Upper lobe of left lung (tissue), 6 donors: ENCODE results near the gene SORCS1. TPM values are rescaled to one million over a fixed set of nuclear protein-coding genes. Genes with fewer than 3 reads are reported as not detected.

ENCODE experiments used
- ATAC-seq, 2 donors: fragments of 200-7000 bp; cut with Tn5 transposase; one replicate each; pipeline ENCODE4 v1.9.1; 2022; ENCODE audit warnings: mild to moderate bottlenecking in 2 of 2, moderate library complexity in 2 of 2; ENCODE audit not compliant: low FRiP score in 2 of 2
- DNase-seq, 2 donors: peaks; one replicate each; pipeline ENCODE4 v3.0.0-alpha.2; 2019 to 2020
- H3K27ac ChIP-seq, 4 donors: fragments of 200-600 bp; sonication (generic); one replicate each; pipeline ENCODE4 v1.5.1; 2016 to 2019
- H3K27me3 ChIP-seq, 4 donors: fragments of 200-600 bp; sonication (generic); one replicate each; pipeline ENCODE4 v1.5.1; 2017 to 2019
- H3K36me3 ChIP-seq, 4 donors: fragments of 200-600 bp; sonication (generic); one replicate each; pipeline ENCODE4 v1.5.1; 2016 to 2019
- H3K4me1 ChIP-seq, 4 donors: fragments of 200-600 bp; sonication (generic); one replicate each; pipeline ENCODE4 v1.5.1; 2018 to 2019
- H3K4me3 ChIP-seq, 4 donors: fragments of 200-600 bp; sonication (generic); one replicate each; pipeline ENCODE4 v1.5.1; 2017 to 2019; ENCODE audit warnings: mild to moderate bottlenecking in 2 of 4, moderate library complexity in 1 of 4
- H3K9me3 ChIP-seq, 4 donors: fragments of 200-600 bp; sonication (generic); one replicate each; pipeline ENCODE4 v1.5.1; 2018 to 2019
- EP300 ChIP-seq, 4 donors: sonication (generic); formaldehyde crosslinking; IDR thresholded peaks; one replicate each; pipeline ENCODE4 v1.5.1; 2017; ENCODE audit warnings: antibody characterized with exemption in 4 of 4, control low read depth in 2 of 4
- POLR2A ChIP-seq, 4 donors: fragments of 450-650 bp; IDR thresholded peaks; one replicate each; pipeline ENCODE4 v1.5.1; 2016 to 2017; ENCODE audit warnings: antibody characterized with exemption in 4 of 4, mild to moderate bottlenecking in 2 of 4
- POLR2AphosphoS5 ChIP-seq, 2 donors: sonication (generic); formaldehyde crosslinking; IDR thresholded peaks; one replicate each; pipeline ENCODE4 v1.5.1; 2017; ENCODE audit warnings: antibody characterized with exemption in 2 of 2
- WGBS, 2 donors: methylation state at CpG; one replicate each; pipeline ENCODE4 v1.1.5; 2017 to 2018; 5-methylcytosine and 5-hydroxymethylcytosine counted together
- total RNA-seq, 6 donors: library from RNA; depleted of rRNA in 4 of 6; stranded (reverse); fragments of >200 nt in 4 of 6; gene quantifications; one replicate each; pipeline versions ENCODE4 v1.1.0 to v1.2.1, GENCODE V29; 2016 to 2021
- TF ChIP-seq, protein P1 (sequence below), 6 experiments: fragments of 450-650 bp in 4 of 6; fragments of 200-600 bp in 2 of 6; sonication (generic) in 2 of 6; IDR thresholded peaks; one replicate each; pipeline ENCODE4 v1.5.1; 2016 to 2019; ENCODE audit warnings: antibody characterized with exemption in 6 of 6
- donor health status: DM: no; HTN: no; CAD: no; lungs with moderate emphysema.
- donor health status: DM: no; HTN: yes; CAD: no; lungs with severe emphysema.

SORCS1 gene
- total RNA-seq, 6 donors from 2014 or later: 0.10 to 0.77 (median 0.10) TPM; not detected in 3

DNA sequence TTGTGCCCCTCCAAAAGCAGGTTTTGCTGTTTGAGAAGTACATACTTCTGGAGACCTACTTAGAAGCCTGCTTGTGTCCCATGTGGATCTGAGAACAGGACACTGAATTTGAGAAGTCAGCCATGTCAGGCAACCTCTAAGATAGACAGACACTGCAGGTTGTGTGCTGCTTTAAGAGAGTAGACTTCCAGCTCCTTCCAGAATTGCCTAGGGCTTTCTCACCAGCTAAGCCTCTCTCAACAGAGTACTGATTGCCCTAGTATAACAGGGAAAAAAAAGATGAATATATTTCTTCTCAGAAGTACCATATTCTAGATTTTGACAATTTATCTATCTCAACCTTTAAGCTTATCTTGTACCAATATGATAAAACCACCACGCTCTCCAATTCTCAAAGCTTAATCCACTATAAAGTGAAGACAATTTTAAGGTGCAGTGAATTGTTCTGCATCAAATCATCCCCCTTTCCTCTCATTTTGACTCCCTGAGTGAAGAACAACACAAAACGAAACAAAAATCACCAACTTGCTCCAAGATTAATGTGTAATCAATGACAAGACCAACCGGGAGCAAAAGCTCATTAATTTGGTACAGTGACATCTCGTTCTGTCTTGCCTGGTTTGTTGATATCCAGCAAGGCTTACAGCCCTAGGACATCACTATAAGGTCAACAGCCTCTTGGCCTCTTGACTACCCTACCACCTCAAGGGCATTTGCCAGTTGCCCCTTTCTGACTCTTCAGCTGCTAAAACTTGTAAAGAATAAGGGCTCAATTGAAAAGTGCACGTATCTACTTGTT, 214.6 kb downstream of the SORCS1 start:
- no peak for ATAC-seq

DNA sequence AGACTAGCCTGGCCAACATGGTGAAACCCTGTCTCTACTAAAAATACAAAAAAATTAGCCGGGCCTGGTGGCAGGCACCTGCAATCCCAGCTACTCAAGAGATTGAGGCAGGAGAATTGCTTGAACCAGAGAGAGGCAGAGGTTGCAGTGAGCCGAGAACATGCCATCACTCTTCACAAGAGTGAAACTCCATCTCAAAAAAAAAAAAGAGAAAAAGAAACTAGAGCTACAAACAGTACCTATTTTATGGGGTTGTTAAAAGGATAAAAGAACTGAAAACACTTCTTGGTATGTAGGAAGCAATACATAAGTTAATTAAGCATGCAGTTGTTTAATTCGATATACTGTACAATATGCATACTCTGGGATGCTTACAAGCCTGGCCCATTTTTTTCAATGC, 216.9 kb downstream of the SORCS1 start:
- no peak for ATAC-seq
- 84 to 92% methylated on average over 3 of the region's 3 CpGs for WGBS, 2 donors
- Histone ChIP-seq H3K27me3 (no peaks in the 10 kb centered on the region), H3K4me1 (no peaks in the 10 kb centered on the region), H3K36me3 (no peaks in the 10 kb centered on the region), H3K4me3 (no peak overlapping the region), H3K9me3 (no peaks in the 10 kb centered on the region), H3K27ac (no peak overlapping the region)
- no peak for TF ChIP-seq POLR2AphosphoS5 (IDR thresholded peaks at IDR 0.05)
- no peak for TF ChIP-seq EP300 (IDR thresholded peaks at IDR 0.05)
- TF ChIP-seq POLR2A (IDR thresholded peaks at IDR 0.05): no peak
- TF ChIP-seq, protein P1, sequence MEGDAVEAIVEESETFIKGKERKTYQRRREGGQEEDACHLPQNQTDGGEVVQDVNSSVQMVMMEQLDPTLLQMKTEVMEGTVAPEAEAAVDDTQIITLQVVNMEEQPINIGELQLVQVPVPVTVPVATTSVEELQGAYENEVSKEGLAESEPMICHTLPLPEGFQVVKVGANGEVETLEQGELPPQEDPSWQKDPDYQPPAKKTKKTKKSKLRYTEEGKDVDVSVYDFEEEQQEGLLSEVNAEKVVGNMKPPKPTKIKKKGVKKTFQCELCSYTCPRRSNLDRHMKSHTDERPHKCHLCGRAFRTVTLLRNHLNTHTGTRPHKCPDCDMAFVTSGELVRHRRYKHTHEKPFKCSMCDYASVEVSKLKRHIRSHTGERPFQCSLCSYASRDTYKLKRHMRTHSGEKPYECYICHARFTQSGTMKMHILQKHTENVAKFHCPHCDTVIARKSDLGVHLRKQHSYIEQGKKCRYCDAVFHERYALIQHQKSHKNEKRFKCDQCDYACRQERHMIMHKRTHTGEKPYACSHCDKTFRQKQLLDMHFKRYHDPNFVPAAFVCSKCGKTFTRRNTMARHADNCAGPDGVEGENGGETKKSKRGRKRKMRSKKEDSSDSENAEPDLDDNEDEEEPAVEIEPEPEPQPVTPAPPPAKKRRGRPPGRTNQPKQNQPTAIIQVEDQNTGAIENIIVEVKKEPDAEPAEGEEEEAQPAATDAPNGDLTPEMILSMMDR (IDR thresholded peaks at IDR 0.05): no peak
- DNase-seq: no peak

More for the DNA sequence above, 214.6 kb downstream of the SORCS1 start:
- DNase-seq: no peak
- 66 to 68% methylated on average over 5 of the region's 5 CpGs for WGBS, 2 donors
- Histone ChIP-seq H3K36me3 (no peaks in the 10 kb centered on the region), H3K27ac (no peak overlapping the region), H3K4me3 (no peak overlapping the region), H3K9me3 (no peaks in the 10 kb centered on the region), H3K27me3 (no peaks in the 10 kb centered on the region), H3K4me1 (no peaks in the 10 kb centered on the region)
- TF ChIP-seq POLR2A (IDR thresholded peaks at IDR 0.05) (no peak), EP300 (IDR thresholded peaks at IDR 0.05) (no peak), POLR2AphosphoS5 (IDR thresholded peaks at IDR 0.05) (no peak)
- TF ChIP-seq, protein P1 (IDR thresholded peaks at IDR 0.05): no peak

DNA sequence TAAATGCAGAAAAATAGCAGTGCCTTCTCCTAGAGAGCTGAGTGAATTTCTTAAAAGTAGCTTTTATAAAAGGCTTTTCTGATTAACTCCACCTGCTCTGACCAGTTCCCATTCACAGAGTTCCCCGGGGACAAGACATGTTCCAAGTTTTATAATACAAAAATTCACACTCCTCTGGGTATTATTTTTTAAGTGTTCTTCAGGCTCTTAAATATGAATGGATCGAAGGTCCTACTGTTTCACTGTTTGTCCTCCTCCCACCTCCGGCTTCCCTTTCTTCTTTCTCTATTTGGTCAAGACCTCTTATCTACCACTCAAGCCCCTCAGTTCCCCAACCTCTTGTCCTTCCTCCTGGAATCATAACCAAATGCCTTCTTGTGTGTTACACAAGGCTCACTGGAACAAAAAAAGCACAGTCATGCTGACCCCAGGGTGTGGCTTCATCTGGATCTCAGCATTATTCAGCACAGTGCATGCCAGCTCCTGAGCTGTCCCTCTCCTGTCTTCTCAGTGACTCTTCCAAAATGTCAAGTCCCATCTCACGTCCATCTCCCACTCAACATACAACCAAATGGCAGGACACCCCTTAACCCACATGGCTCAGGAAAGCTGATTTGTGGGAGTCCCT, 222.4 kb downstream of the SORCS1 start:
- peak; percentile 61 to 64 for ATAC-seq

DNA sequence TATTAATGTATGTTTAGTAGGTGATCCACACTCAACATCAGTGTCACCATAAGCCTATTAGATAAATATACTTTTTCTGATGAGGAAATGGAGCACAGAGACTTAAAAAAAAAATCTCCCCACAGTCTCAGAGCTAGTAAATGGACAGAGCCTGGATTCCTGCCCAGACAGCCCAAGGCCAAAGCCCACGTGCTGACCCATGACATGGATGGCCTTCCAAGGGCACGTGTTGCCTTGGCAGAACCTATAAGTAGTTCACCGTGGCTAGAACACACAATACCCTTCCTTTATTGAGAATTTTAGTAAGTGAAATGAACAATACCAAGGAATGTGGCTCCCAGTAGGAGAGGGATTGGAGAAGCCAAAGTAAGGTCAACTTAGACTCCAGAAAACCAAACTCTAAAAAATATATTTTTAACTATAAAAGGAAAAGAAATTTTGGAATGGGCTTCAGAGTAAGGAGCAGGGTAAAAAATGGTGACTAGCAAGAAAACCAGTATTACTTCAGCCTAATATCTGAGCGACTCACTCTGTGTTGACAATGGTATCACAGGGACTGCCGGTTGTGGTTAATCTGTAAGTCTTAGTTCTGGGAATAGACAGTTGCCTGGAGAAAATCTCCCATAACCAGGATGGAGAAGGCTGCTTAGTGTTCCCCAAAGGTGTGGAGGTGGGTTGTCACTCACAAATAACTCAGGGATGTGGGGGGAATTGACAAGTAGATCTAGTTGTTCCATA, 223.0 kb downstream of the SORCS1 start:
- H3K4me3 ChIP-seq: no peak overlapping the region
- no peak overlapping the region for H3K27ac ChIP-seq
- DNase-seq (no peak), ATAC-seq (no peak)
- TF ChIP-seq POLR2AphosphoS5 (IDR thresholded peaks at IDR 0.05) (no peak), EP300 (IDR thresholded peaks at IDR 0.05) (no peak), POLR2A (IDR thresholded peaks at IDR 0.05) (no peak)
- TF ChIP-seq, protein P1 (IDR thresholded peaks at IDR 0.05): no peak
- H3K27me3 ChIP-seq: no peaks in the 10 kb centered on the region
- WGBS, 2 donors: 58 to 63% methylated on average over 5 of the region's 5 CpGs
- H3K36me3 ChIP-seq: no peaks in the 10 kb centered on the region
- no peaks in the 10 kb centered on the region for H3K9me3 ChIP-seq
- peaks cover 0 to 9% (median 0%) of the 10 kb centered on the region in 4 donors for H3K4me1 ChIP-seq

More for the DNA sequence above, 222.4 kb downstream of the SORCS1 start:
- Histone ChIP-seq H3K27me3 (no peaks in the 10 kb centered on the region), H3K4me3 (no peak overlapping the region), H3K27ac (no peak overlapping the region), H3K4me1 (peaks cover 0 to 9% (median 0%) of the 10 kb centered on the region in 4 donors), H3K9me3 (no peaks in the 10 kb centered on the region), H3K36me3 (no peaks in the 10 kb centered on the region)
- 50 to 68% methylated on average over 4 of the region's 4 CpGs for WGBS, 2 donors
- peak in 1 of 2 donors; percentile 75 for DNase-seq
- no peak for TF ChIP-seq POLR2AphosphoS5 (IDR thresholded peaks at IDR 0.05)
- TF ChIP-seq EP300 (IDR thresholded peaks at IDR 0.05): no peak
- TF ChIP-seq POLR2A (IDR thresholded peaks at IDR 0.05): no peak
- TF ChIP-seq, protein P1 (IDR thresholded peaks at IDR 0.05): no peak
